ENCODE results near the gene ZNF689. TPM values are rescaled to one million over a fixed set of nuclear protein-coding genes. Genes with fewer than 3 reads are reported as not detected.

ZNF689 gene
- total RNA-seq, 1 experiment from 2014 or later, result 9.8 TPM

GRCh38 chr16:30622455-30623032 lies 12.4 kb upstream of the ZNF689 start:
- no peak overlapping the region for H3K4me3 ChIP-seq
- no peak overlapping the region for H3K27ac ChIP-seq
- H3K27me3 ChIP-seq (replicated peaks), result no peaks in the 10 kb centered on the region
- H3K9me3 ChIP-seq (replicated peaks), result no peaks in the 10 kb centered on the region; the same call in 1 of the 2 replicates
- H3K4me1 ChIP-seq (replicated peaks), result no peaks in the 10 kb centered on the region
- DNase-seq (ENCODE audit: low read depth in 1 of 2, low spot score in 2 of 2), result no peak
- H3K36me3 ChIP-seq, result no peaks in the 10 kb centered on the region

- Histone ChIP-seq H3K27ac (no peak overlapping the region), H3K36me3 (no peaks in the 10 kb centered on the region), H3K27me3 (replicated peaks) (no peaks in the 10 kb centered on the region), H3K4me1 (replicated peaks) (no peaks in the 10 kb centered on the region), H3K9me3 (replicated peaks) (no peaks in the 10 kb centered on the region; the same call in 1 of the 2 replicates), H3K4me3 (no peak overlapping the region)
- no peak for DNase-seq (ENCODE audit: low read depth in 1 of 2, low spot score in 2 of 2)
These were observed 11.6 kb upstream of the ZNF689 start for GRCh38 chr16:30621765-30622164.

GRCh38 chr16:30620169-30620568 lies 10.0 kb upstream of the ZNF689 start:
- Histone ChIP-seq H3K4me3 (no peak overlapping the region), H3K27me3 (replicated peaks) (no peaks in the 10 kb centered on the region), H3K4me1 (replicated peaks) (no peaks in the 10 kb centered on the region), H3K9me3 (replicated peaks) (peaks cover 4% of the 10 kb centered on the region; the same call in 1 of the 2 replicates), H3K36me3 (no peaks in the 10 kb centered on the region), H3K27ac (no peak overlapping the region)
- DNase-seq (ENCODE audit: low read depth in 1 of 2, low spot score in 2 of 2), result no peak

GRCh38 chr16:30619638-30620037 lies 9.4 kb upstream of the ZNF689 start:
- H3K36me3 ChIP-seq, result no peaks in the 10 kb centered on the region
- no peak for DNase-seq (ENCODE audit: low read depth in 1 of 2, low spot score in 2 of 2)
- H3K27ac ChIP-seq, result no peak overlapping the region
- no peak overlapping the region for H3K4me3 ChIP-seq
- H3K9me3 ChIP-seq (replicated peaks), result peaks cover 4% of the 10 kb centered on the region; the same call in 1 of the 2 replicates
- no peaks in the 10 kb centered on the region for H3K27me3 ChIP-seq (replicated peaks)
- H3K4me1 ChIP-seq (replicated peaks), result no peaks in the 10 kb centered on the region

DNA sequence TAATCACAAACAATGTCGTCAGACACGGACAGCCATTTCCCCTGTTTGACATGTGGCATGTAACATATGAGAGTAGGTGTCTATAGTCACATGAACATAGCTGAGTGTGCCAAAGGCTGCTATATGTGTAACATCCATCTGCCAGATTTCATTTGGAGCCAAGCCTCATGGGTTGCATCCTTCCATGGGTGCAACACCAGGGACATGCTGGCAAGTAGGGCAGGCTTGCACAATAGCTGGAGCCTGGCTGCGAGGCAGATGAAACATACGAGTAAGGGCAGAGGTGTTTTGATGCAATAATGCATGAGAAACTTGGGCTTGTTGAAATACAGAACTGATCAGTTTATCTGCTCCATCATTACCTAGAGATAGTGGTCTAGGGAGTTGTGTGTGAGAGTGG lies 9.0 kb upstream of the ZNF689 start:
- Histone ChIP-seq H3K4me3 (no peak overlapping the region), H3K9me3 (replicated peaks) (peaks cover 4% of the 10 kb centered on the region; the same call in 1 of the 2 replicates), H3K36me3 (no peaks in the 10 kb centered on the region), H3K27me3 (replicated peaks) (no peaks in the 10 kb centered on the region), H3K4me1 (replicated peaks) (no peaks in the 10 kb centered on the region), H3K27ac (no peak overlapping the region)
- DNase-seq (ENCODE audit: low read depth in 1 of 2, low spot score in 2 of 2), result no peak

GRCh38 chr16:30615358-30616091 lies 5.3 kb upstream of the ZNF689 start:
- H3K9me3 ChIP-seq (replicated peaks), result peaks cover 4% of the 10 kb centered on the region; the same call in 1 of the 2 replicates
- H3K27me3 ChIP-seq (replicated peaks), result no peaks in the 10 kb centered on the region
- H3K27ac ChIP-seq, result no peak overlapping the region
- H3K4me1 ChIP-seq (replicated peaks), result no peaks in the 10 kb centered on the region
- H3K36me3 ChIP-seq, result no peaks in the 10 kb centered on the region
- DNase-seq (ENCODE audit: low read depth in 1 of 2, low spot score in 2 of 2), result no peak
- H3K4me3 ChIP-seq, result no peak overlapping the region

DNA sequence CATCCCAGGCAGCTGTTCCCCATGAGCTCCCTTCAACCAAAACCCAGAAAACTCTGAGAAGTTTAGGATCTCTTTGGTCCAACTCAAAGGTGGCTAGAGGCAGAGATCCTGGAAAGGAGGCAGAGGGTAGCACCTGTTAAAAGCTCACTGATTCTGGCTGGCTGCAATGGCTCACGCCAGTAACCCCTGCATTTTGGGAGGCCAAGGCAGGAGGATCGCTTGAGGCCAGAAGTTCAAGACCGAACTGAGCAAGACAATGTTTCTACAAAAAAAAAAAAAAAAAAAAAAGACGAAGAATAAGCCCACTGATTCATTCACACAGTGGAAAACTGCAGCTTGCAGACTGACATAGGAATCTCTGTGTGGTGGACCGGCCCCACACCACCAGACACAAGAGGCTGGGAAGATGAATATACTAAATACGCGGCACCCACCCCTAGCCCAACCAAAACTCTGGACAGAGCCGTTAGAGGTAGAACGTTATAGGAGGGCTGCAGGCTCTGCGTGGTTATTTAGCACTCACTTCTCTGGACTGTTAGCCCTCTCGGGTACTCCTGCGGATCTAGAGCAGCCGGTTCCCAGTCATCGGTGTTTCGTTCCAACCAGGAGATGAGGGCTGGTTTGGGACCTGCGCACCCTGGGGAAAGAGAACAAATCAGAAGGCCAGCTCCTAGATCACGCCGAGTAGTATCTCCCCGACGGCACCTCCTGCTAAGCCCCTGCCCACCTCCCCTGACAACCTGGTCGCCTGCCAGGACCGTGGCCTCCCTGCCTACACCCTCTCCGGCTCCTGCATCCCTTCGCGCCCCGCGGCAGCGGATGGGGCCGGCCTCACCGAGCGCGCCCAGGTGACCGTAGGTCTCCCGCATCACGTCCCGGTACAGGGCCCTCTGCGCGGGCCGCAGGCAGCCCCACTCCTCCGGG lies 925 bp downstream of the ZNF689 start:
- Histone ChIP-seq H3K4me1 (replicated peaks) (0 out of 2 replicates have a peak, but pooled peaks cover 4% of the 10 kb centered on the region), H3K9me3 (replicated peaks) (0 out of 2 replicates have a peak, but pooled peaks cover 2% of the 10 kb centered on the region), H3K36me3 (peaks cover 42% of the 10 kb centered on the region), H3K4me3 (peak overlapping the region; percentile 83), H3K27ac (peak overlapping the region; percentile 90), H3K27me3 (replicated peaks) (no peaks in the 10 kb centered on the region)
- peak; percentile 56 to 63 for DNase-seq (ENCODE audit: low read depth in 1 of 2, low spot score in 2 of 2)

GRCh38 chr16:30606004-30606403 lies 4.2 kb downstream of the ZNF689 start:
- H3K36me3 ChIP-seq, result peaks cover 66% of the 10 kb centered on the region
- DNase-seq (ENCODE audit: low read depth in 1 of 2, low spot score in 2 of 2), result no peak

DNA sequence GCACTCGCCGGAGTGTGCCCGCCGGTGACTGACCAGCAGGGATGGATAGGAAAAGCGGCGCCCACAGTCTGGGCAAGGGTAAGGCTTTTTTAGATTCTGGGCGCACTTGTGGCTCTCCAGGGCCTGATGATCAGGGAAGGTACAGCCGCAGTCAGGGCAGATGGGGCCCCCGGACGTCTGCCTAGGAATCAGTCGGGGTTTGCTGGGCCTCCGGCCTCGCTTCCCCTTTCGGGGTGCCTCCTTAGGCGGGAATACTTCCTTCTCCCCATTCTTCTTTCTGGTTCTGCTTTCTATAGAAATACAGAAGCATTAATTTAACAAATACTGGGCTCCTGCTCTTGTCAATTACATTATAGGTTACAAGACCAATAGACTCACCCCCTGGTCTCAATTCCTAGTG lies 5.0 kb downstream of the ZNF689 start:
- no peaks in the 10 kb centered on the region for H3K27me3 ChIP-seq (replicated peaks)
- no peak overlapping the region for H3K4me3 ChIP-seq
- no peak overlapping the region for H3K27ac ChIP-seq
- H3K36me3 ChIP-seq, result peaks cover 69% of the 10 kb centered on the region
- 0 out of 2 replicates have a peak, but pooled peaks cover 2% of the 10 kb centered on the region for H3K9me3 ChIP-seq (replicated peaks)
- DNase-seq (ENCODE audit: low read depth in 1 of 2, low spot score in 2 of 2), result no peak
- 0 out of 2 replicates have a peak, but pooled peaks cover 4% of the 10 kb centered on the region for H3K4me1 ChIP-seq (replicated peaks)

More at GRCh38 chr16:30606004-30606403, 4.2 kb downstream of the ZNF689 start:
- 0 out of 2 replicates have a peak, but pooled peaks cover 4% of the 10 kb centered on the region for H3K4me1 ChIP-seq (replicated peaks)
- no peaks in the 10 kb centered on the region for H3K27me3 ChIP-seq (replicated peaks)
- no peak overlapping the region for H3K27ac ChIP-seq
- H3K4me3 ChIP-seq, result no peak overlapping the region
- 0 out of 2 replicates have a peak, but pooled peaks cover 2% of the 10 kb centered on the region for H3K9me3 ChIP-seq (replicated peaks)

DNA sequence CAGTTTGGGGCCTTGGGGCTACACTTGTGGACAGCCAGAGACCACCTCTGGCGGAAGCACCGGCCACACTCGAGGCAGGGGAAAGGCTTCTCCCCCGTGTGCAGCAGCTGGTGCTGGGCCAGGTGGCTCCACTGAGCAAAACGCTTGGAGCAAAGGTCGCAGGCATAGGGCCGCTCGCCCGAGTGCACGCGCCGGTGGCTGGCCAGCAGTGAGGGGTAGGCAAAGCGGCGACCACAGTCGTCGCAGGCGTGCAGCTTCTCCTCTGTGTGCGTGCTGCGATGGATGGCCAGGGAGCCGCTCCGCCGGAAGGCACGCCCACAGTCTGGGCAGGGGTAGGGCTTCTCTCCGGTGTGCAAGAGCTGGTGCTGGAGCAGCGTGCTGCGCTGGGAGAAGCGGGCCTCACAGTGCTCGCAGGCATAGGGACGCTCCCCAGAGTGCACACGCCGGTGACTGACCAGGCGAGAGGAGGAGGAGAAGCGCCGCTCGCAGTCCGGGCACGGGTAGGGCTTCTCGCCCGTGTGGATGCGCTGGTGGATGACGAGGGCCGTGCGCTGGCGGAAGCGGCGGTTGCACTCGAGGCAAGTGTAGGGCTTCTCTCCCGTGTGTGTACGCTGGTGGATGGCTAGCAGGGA lies 5.8 kb downstream of the ZNF689 start:
- 0 out of 2 replicates have a peak, but pooled peaks cover 2% of the 10 kb centered on the region for H3K4me1 ChIP-seq (replicated peaks)
- H3K27ac ChIP-seq, result no peak overlapping the region
- H3K27me3 ChIP-seq (replicated peaks), result no peaks in the 10 kb centered on the region
- no peaks in the 10 kb centered on the region for H3K9me3 ChIP-seq (replicated peaks)
- H3K36me3 ChIP-seq, result peaks cover 63% of the 10 kb centered on the region
- no peak for DNase-seq (ENCODE audit: low read depth in 1 of 2, low spot score in 2 of 2)
- no peak overlapping the region for H3K4me3 ChIP-seq

DNA sequence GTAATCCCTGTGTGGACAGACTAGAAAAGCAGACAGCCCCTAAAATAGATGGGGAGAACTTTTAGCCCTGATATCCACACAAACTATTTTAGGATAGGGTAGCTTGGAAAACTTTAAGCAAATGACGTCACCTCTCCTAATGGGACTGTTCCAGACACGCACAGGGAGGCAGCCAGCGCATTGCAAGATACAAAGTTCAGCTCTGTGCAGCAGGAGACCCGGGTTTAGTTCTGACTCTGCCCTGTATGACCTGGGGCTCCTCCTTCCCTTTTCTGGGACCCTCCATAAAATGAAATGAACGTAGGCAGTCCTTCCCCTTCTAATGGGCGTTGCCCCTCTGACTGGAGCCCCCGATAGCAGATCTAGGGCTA lies 6.3 kb downstream of the ZNF689 start:
- Histone ChIP-seq H3K4me1 (replicated peaks) (no peaks in the 10 kb centered on the region), H3K27me3 (replicated peaks) (no peaks in the 10 kb centered on the region), H3K27ac (no peak overlapping the region), H3K36me3 (peaks cover 63% of the 10 kb centered on the region), H3K4me3 (no peak overlapping the region), H3K9me3 (replicated peaks) (no peaks in the 10 kb centered on the region)
- DNase-seq (ENCODE audit: low read depth in 1 of 2, low spot score in 2 of 2), result no peak

DNA sequence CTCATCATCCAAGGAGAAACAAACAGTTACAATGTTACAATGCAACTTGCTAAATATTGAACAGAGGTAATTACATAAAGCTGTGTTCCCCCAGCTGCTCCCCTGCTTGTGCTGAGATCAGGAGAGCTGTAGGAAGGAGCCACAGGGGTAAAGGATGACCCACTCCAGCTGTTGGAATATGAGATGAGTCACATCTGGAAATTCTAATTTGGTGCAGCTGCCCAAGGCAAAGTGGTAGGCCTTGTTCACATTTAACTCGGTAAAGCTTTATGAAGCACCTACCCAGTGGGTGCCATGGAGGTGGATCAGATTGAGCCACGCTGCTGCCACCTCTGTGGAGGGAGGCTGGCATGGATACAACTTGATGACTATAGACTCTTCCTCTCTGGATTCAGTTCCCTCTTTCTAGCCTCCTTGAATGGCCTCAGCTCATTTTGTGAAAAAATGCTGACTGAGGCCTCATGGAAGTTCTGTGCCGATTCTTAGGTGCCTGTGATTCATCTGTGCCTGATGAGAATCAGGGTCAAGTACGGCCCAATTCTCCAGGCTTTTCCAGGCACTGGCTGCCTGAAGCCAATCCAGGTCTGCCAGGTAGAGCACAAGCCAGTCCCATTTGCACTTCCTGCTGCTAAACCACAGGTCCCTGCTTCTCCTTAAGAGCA lies 7.4 kb downstream of the ZNF689 start:
- Histone ChIP-seq H3K36me3 (peaks cover 53% of the 10 kb centered on the region), H3K27me3 (replicated peaks) (no peaks in the 10 kb centered on the region)
- no peak for DNase-seq (ENCODE audit: low read depth in 1 of 2, low spot score in 2 of 2)

GRCh38 chr16:30601966-30602365 lies 8.2 kb downstream of the ZNF689 start:
- Histone ChIP-seq H3K36me3 (peaks cover 49% of the 10 kb centered on the region), H3K4me3 (no peak overlapping the region), H3K27me3 (replicated peaks) (no peaks in the 10 kb centered on the region), H3K27ac (no peak overlapping the region), H3K4me1 (replicated peaks) (no peaks in the 10 kb centered on the region), H3K9me3 (replicated peaks) (no peaks in the 10 kb centered on the region)
- no peak for DNase-seq (ENCODE audit: low read depth in 1 of 2, low spot score in 2 of 2)

More for the DNA sequence above, 7.4 kb downstream of the ZNF689 start:
- Histone ChIP-seq H3K4me3 (no peak overlapping the region), H3K27ac (no peak overlapping the region), H3K9me3 (replicated peaks) (no peaks in the 10 kb centered on the region), H3K4me1 (replicated peaks) (no peaks in the 10 kb centered on the region)
